Measurements from ENCODE around the gene LRRC71.

Gene LRRC71

DNA sequence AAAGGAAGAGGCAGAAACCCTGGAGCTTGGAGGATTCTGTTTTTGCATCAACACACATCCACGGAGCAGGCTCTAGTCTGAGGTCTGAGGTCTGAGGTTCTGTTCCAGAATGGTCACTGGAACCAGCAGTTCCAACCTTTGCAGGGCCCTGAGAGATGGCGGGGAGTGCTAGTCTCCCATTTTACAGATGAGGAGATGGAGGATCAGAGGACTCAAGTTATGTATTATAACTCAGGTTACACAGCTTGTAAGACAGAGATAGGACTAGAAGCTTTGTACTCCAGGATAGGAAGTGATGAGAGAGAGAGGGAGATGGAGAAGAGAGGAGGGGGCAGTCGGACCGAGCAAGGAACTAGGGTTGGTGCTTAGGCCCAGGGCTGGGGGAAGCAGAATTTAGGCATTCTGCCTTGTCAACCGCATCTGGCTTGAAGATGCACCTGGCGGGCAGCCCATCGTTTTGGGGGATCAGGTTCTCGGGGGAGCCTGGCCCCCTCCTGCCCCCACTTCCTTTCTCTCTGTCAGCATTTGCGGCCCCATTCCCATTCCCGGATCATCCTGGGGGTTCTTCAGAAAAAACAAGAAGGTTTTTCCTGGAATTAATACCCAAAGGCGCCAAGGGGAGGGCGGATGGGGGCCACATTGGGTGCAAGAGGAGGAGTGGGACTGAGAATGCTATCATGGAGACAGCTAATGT is 21.3 kb upstream of the LRRC71 start:
- ChIA-PET CTCF (interaction anchor here (0.8 to 5.0 kb wide), 6 partner anchors 8 to 173 kb away, joined by 3 to 31 read pairs (median 4); partner anchors contain the start of gene PEAR1), POLR2A (no interaction called here)
- TF ChIP-seq, protein P1, sequence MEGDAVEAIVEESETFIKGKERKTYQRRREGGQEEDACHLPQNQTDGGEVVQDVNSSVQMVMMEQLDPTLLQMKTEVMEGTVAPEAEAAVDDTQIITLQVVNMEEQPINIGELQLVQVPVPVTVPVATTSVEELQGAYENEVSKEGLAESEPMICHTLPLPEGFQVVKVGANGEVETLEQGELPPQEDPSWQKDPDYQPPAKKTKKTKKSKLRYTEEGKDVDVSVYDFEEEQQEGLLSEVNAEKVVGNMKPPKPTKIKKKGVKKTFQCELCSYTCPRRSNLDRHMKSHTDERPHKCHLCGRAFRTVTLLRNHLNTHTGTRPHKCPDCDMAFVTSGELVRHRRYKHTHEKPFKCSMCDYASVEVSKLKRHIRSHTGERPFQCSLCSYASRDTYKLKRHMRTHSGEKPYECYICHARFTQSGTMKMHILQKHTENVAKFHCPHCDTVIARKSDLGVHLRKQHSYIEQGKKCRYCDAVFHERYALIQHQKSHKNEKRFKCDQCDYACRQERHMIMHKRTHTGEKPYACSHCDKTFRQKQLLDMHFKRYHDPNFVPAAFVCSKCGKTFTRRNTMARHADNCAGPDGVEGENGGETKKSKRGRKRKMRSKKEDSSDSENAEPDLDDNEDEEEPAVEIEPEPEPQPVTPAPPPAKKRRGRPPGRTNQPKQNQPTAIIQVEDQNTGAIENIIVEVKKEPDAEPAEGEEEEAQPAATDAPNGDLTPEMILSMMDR (IDR thresholded peaks at IDR 0.05; ENCODE audit: control extremely low read depth, extremely low read depth, low read depth, missing control alignments): no peak
- no peak for DNase-seq (ENCODE audit: extremely low spot score)

DNA sequence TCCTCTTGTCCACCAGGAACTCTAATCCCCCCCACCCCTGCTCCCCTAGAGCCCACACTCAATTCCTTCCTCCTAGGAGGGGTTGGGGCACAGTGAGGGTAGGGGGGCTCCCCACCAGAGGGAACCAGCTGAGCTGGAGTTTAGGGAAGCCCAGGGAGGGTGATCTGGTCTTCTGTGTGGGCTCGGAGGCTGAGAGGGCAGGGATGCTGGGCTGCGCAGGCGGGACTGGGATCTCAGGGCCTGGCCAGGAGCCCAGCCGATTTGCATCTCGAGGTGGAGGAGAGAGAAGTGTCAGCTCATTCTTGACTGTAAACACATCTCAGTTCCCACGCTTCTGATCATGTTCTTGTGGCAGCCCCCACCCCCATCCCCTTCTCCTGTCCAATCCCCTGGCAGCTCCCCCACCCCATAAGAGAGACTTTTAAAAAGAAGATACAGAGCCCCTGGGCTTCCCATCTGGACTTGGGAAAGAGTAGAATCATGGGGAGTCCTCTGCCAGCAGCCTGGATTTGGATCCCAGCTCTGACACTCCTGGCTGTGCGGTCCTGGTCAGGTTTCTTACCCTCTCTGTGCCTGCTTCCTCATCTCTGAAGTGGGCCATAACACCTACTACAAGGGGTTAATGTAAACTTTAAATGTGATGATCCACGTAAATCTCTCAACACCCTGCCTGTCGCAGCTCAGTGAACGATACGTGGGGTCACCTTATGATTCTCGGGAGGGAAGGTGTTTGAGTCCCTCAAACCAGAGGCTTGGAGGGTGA is 20.3 kb upstream of the LRRC71 start:
- ChIA-PET CTCF (interaction anchor here (2.2 to 5.0 kb wide), 2 partner anchors 9 to 37 kb away, joined by 5 to 31 read pairs; partner anchors contain the start of gene PEAR1), POLR2A (no interaction called here)
- DNase-seq (ENCODE audit: extremely low spot score): no peak
- TF ChIP-seq, protein P1 (IDR thresholded peaks at IDR 0.05; ENCODE audit: control extremely low read depth, extremely low read depth, low read depth, missing control alignments): no peak

DNA sequence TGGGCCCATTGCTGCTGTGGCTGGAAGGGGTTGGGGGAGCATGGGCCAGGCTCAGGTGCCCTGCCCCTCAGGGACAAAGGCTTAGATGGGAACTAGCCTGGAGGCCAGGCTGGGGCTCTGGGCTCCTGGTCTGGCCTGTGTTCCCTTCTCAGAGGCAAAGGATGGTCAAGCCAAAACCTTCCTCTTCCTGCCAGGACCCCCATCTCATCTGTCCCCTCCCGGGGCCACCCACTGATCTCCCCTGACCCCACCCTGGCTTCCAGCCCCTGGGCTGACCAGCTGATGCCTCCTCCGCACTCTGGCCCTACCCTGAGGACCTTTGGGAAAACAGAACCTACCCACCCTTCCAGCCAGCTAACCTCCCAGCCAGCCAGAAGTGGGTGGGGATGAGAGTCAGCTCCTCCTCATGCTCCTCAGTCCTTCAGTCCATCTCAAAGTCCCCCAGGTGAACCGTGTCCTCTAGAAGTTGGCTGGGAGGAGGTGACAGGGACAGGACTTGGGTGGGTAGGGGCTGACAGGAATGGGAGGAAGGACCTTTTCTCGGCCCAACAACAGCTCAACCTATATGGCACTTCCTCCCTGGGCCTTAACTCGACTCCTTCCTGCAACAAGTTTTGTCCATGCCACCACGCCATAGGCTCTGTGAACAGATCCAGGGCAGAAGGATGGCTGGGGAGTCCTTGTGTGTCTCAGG is 19.4 kb upstream of the LRRC71 start:
- no peak for DNase-seq (ENCODE audit: extremely low spot score)
- CTCF ChIA-PET: interaction anchor here (1.2 to 5.0 kb wide), 3 partner anchors 9 to 274 kb away, joined by 3 to 31 read pairs (median 5); partner anchors contain the start of gene PEAR1
- TF ChIP-seq, protein P1 (IDR thresholded peaks at IDR 0.05; ENCODE audit: control extremely low read depth, extremely low read depth, low read depth, missing control alignments): no peak
- POLR2A ChIA-PET: no interaction called here

DNA sequence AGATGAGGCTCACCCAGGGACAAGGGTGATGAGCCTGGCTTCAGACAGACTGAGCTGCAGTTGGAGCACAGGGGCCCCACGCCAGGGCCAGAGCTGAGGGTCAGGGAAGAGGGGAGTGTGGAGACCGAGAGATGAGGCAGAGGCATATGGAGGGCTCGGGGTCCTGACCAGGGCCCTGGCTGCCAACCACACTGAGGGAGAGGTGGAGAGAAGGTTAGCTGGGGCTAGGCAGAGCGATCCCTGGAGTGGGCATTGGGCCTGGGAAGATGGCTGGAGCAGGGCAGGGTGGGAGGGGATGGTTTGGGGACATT is 18.9 kb upstream of the LRRC71 start:
- POLR2A ChIA-PET: no interaction called here
- no peak for DNase-seq (ENCODE audit: extremely low spot score)
- TF ChIP-seq, protein P1 (IDR thresholded peaks at IDR 0.05; ENCODE audit: control extremely low read depth, extremely low read depth, low read depth, missing control alignments): no peak
- CTCF ChIA-PET: interaction anchor here (1.2 to 5.0 kb wide), 4 partner anchors 9 to 274 kb away, joined by 3 to 31 read pairs (median 4); partner anchors contain the start of gene PEAR1

DNA sequence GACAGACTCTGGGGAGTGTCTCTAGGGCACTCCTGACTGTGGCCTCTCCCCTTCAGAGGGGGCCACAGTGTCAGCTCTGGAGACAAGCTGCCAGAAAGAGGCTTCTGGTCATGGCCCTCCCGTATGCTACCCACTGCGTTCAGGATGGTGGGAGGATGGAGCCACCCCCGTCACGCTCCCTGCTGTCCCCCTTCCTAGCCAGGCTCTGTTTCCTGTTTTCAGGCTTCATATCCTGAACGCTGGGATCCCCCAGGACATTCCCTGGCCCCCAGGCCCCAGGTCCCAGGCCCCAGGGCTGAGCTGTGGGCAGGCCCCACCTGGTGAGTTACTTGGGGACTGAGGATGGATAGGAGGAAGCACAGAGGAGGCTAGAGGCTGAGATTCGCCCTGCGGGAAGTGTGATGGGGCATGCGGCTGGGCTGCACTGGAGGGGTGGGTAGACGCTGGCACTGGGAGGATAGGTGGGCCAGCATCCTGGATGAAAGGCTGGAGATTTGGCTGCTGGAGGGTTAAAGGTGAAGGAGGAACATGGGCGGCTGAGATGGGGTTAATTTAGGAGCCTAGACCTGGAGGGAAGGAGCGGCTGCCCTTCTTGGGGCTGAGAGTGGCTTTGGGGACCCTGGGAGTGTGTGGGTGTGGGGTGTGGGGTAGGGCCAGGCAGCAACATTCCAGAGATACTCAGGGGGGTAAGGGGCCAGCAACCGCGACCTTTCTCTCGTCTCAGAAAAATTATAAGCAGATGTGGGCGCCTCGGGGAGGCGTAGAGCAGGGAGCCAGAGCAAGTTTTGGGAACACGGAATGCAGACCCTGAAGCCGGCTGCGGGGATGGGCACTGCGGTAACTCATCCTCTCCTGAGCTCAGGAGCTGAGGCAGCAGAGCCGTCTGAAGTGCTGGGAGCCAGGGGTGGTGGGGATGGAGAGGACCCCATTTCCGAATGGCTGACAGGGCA is 18.2 kb upstream of the LRRC71 start:
- no peak for DNase-seq (ENCODE audit: extremely low spot score)
- TF ChIP-seq, protein P1 (IDR thresholded peaks at IDR 0.05; ENCODE audit: control extremely low read depth, extremely low read depth, low read depth, missing control alignments): no peak
- ChIA-PET POLR2A (no interaction called here), CTCF (interaction anchor here (1.2 to 5.0 kb wide), 5 partner anchors 8 to 275 kb away, joined by 3 to 31 read pairs (median 3); partner anchors contain the start of gene PEAR1)
